HL-60/S4 treated with phorbol 12-myristate 13-acetate at 8.2 ng/mL for 4 days and 3 days (cell line): Measurements from ENCODE around the gene C9orf50.

Experiments used
- in situ Hi-C: fragments of 300-500 bp; cut with MboI; formaldehyde crosslinking; loops from 2 replicates; pipeline ENCODE4 v1.15.0; 2022; ENCODE audit warnings: low sequenced_read_pairs

The C9orf50 gene

GRCh38 chr9:129572517-129572916 is 48.4 kb downstream of the C9orf50 start:
- in situ Hi-C loops, result no loop called here

DNA sequence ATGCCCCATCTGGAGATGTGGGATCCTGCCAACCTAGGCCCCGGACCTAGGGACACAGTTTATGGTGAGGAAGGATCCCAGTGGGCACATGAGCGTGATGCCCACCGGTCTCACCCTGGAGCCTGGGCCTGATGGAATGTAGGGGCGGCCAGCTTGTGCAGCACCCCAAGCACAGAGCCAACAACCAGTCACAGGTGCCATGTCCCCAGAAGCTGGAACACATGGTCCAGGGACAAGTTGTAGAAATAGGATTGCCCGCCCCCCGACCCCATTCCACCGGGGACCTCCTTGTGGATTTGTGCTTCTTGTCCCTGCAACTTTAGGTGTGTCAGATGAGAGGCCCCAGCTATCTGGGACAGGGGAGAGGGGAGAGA is 48.9 kb downstream of the C9orf50 start:
- in situ Hi-C loops, result no loop called here

GRCh38 chr9:129571298-129572051 is 49.4 kb downstream of the C9orf50 start:
- in situ Hi-C loops, result no loop called here

DNA sequence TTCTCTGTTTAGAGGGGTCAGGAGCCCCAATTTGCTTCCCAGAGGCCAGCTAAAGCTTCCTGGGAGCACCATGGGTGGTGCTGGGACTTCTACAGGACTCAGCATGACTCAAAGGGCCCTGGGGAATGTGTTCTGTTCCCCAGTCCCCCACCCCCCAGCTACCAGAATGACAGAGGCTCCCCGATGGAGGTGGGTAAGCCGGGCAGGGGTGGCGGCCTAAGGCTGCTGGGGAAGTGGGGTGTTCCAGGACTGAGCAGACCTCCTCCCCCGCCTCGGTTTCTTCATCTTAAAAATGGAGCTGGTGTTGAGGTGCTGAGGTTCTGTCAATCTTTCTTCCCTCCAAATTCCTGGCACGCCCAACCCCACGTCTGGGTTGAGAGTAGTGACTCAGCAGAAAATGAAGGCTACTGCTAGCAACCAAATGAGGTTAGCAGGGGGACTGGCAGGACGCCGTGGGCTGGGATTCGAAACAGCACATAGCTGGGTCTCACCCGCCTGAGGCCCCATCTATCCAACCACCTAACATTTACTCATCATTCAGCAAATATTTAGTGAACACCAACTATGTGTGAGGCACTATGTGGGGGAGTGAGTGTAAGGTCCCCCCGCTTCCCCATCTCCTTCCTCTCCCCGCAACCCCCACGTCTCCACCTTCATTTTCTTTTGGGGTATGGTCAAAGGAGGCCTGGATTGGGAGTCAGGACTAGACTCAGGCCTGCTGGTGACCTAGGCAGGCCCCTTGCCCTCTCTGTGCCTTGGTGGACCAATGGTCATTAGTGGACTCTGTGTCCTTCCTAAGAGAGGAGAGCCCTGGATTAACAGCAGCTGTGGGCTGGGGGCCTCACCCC is 50.2 kb downstream of the C9orf50 start:
- in situ Hi-C loops, result no loop called here

GRCh38 chr9:129569502-129570449 is 51.1 kb downstream of the C9orf50 start:
- in situ Hi-C loops, result no loop called here

DNA sequence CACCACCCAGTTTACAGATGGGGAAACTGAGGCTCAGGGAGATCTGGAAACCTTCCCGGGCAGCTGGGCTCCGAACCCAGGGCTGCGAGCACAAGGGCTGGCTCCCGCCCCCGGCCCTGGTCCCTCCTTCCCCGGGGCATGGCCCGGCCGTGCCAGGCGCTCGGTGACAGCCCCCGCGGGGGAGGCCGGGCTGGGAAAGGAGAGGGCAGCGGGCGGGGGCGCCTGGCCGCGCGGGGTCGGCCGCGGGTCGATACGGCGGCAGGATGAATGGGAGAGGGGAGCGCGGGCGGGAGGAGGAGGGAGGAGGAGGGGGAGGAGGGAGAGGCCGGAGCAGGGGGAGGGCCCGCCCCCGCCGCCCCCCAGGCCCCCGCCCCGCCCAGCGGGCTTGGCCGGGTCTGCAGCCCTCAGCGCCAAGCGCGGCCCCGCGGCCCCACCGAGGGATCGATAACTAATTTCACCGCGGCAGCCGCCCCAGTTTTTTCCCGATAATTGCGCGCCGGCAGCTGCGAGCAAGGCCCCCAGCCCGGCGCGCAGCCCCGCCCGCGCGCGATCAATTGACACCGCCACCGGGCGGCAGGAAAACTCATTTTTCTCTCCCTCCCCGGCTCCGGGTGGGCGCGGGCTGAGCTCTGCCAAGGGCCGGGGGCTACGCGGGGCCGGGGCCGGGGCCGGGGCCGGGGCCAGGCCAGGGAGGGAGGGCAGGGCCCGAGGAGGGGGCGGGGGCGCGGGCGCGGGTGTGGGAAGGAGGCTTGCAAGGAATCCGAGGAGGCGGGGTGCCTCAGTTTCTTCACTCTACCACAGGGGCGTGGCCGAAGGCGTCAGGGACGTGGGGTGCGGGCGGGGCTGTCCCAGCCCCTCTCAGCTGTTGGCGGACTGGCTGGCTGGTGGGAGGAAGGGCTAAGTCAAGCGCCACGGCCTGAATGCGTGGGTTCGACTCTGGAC is 52.1 kb downstream of the C9orf50 start:
- in situ Hi-C loops, result no loop called here

DNA sequence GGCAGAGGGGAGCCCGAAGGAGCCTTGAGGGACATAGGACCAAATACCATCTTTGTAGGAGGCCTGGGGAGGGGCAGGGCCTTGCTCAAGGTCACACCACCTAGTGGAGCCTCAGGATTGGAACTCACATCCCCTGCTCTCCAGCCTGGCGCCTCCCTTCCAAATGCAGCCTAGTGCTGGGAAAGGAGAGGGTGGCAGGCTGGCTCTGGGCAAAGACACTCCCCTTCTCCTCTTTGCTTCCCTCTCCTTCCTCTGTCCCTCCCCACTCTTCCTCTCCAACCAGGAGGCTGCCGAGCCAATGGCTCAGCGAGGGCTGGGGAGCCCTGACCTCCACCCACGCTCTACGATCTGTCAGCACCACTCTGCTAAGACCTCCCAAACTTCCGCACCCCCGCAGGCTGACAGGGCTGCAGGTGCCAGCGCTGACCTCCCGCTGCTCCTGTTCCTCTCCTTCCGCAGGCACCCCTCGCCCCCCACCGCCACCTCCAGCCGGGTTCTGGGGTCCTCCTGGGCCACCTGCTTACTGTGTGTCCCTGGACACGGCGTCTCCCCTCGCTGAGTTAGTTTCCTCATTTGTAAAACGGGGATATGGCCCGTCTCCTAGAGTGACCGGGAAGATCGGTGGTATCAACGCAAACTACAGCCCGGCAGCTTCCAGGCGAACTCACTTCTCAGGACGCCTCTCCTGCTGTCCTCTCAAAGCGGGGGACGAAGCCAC is 52.9 kb downstream of the C9orf50 start:
- in situ Hi-C loops, result no loop called here

GRCh38 chr9:129567329-129567728 is 53.6 kb downstream of the C9orf50 start:
- in situ Hi-C loops, result no loop called here

GRCh38 chr9:129566563-129567266 is 54.2 kb downstream of the C9orf50 start:
- in situ Hi-C loops, result no loop called here

- in situ Hi-C loops, result no loop called here
Observed at GRCh38 chr9:129562917-129563316, 58.0 kb downstream of the C9orf50 start.

DNA sequence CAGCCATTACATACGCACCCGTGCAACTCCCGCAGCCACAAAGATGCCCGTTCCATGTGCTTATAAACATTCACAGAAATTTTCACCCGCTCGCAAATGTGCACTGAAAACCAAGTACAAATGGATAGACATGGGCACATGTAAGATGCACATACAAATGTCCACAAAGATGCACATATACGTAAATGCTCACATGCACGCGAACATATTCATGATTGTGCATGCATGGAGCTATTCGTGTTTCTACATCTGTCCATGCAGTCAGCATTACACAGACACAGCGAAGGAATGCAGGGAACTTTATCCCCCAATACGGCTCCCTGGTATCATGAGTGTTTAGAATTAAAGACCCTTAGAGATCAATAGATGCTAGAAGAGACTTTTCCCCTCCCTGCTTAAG is 58.4 kb downstream of the C9orf50 start:
- in situ Hi-C loops, result no loop called here
